Ishikawa (cell line): ENCODE measurements around the gene ECHDC3.

ENCODE experiments used
- CEBPB ChIP-seq: IDR thresholded peaks from 2 replicates; pipeline ENCODE4 v1.6.1; 2012
- CREB1 ChIP-seq: IDR thresholded peaks from 2 replicates; pipeline ENCODE4 v1.6.1; 2012; ENCODE audit warnings: low read depth
- EGR1 ChIP-seq: IDR thresholded peaks from 2 replicates; pipeline ENCODE4 v1.6.1; 2012
- EP300 ChIP-seq: IDR thresholded peaks from 2 replicates; pipeline ENCODE4 v1.6.1; 2012; ENCODE audit warnings: borderline replicate concordance
- FOXM1 ChIP-seq: IDR thresholded peaks from 2 replicates; pipeline ENCODE4 v1.6.1; 2012; ENCODE audit warnings: low read depth, borderline replicate concordance
- MAX ChIP-seq: IDR thresholded peaks from 2 replicates; pipeline ENCODE4 v1.6.1; 2012
- NFIC ChIP-seq: IDR thresholded peaks from 2 replicates; pipeline ENCODE4 v1.6.1; 2012
- RAD21 ChIP-seq: IDR thresholded peaks from 2 replicates; pipeline ENCODE4 v1.6.1; 2012; ENCODE audit warnings: low read depth
- TAF1 ChIP-seq: IDR thresholded peaks from 2 replicates; pipeline ENCODE4 v1.6.1; 2012; ENCODE audit warnings: low read depth, mild to moderate bottlenecking
- TCF12 ChIP-seq: IDR thresholded peaks from 2 replicates; pipeline ENCODE4 v1.6.1; 2012; ENCODE audit warnings: low read depth
- TEAD4 ChIP-seq: IDR thresholded peaks from 2 replicates; pipeline ENCODE4 v1.6.1; 2012
- USF1 ChIP-seq: IDR thresholded peaks from 2 replicates; pipeline ENCODE4 v1.6.1; 2012
- YY1 ChIP-seq: IDR thresholded peaks from 2 replicates; pipeline ENCODE4 v1.6.1; 2012; ENCODE audit warnings: low read depth
- ZBTB7A ChIP-seq: IDR thresholded peaks from 2 replicates; pipeline ENCODE4 v1.6.1; 2012; ENCODE audit warnings: low read depth
- TF ChIP-seq, protein P1 (sequence below): IDR thresholded peaks from 2 replicates; pipeline ENCODE4 v1.6.1; 2012; ENCODE audit warnings: low read depth, mild to moderate bottlenecking

ECHDC3 gene

GRCh38 chr10:11757454-11757820 lies 15.3 kb downstream of the ECHDC3 start:
- TF ChIP-seq MAX = no peak
- no peak for TF ChIP-seq YY1
- no peak for TF ChIP-seq USF1
- no peak for TF ChIP-seq EP300
- no peak for TF ChIP-seq TEAD4
- TF ChIP-seq CEBPB = no peak
- no peak for TF ChIP-seq RAD21

DNA sequence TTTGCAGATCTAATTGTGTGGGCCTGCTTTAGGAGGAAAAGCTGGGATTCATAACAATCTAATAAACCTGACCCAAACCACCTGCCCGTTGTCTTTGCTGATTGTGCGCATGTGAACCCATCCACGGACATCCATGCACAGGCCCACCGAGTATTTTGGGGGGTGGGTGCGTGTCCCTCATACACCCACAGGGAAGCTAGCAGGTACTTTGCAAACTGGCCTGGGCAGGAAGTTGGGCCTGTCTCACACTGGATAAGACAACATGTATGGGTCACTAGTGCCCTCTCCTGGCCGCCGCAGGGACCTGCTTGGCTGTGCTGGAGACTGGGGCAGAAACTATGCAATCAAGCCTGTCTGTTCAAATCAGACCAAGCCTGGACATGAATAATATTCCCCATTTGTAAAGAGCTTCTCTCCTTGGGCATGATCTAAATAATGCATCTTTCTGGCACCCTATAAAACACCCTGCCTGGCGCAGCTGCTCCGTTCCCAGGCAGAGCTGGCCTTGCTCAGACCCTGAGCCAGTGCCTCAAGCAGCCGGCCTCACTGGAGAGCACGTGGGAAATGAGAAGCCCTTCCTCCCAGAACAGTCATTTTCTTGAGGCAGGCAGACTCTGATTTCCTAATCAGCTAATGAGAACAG lies 15.8 kb downstream of the ECHDC3 start:
- TF ChIP-seq RAD21 (peak; percentile 97), NFIC (no peak)

DNA sequence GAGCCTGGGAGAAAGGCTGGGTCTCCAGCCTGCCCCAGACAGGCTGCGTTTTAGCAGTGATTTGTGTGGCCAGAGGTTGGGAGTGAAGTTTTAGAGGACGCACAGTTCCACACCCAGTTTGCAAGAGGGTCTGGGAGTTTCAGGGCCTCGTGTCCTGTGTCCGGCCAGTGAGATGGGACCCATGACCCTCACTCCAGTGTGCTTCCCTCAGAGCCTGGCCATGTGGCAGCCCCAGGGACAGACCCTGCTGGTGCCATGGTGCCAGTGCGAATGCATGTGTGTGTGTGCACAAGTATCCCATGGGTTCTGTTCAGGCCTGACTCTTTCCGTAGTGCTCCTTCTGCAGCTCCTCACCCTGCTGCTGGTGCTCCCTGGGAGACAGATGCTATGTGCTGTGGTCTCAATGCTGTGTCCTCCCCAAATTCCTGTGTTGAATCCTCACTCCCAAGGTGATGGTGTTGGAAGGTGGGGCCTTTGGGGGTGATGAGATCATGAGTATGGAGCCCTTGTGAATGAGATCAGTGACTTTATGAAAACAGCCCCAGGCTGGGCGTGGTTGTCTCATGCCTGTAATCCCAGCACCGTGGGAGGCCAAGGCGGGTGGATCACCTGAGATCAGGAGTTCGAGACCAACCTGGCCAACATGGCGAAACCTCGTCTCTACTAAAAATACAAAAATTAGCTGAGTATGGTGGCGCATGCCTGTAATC lies 16.5 kb downstream of the ECHDC3 start:
- TF ChIP-seq EP300 = no peak
- no peak for TF ChIP-seq NFIC
- TF ChIP-seq TAF1 = no peak
- TF ChIP-seq FOXM1 = no peak
- TF ChIP-seq, protein P1, sequence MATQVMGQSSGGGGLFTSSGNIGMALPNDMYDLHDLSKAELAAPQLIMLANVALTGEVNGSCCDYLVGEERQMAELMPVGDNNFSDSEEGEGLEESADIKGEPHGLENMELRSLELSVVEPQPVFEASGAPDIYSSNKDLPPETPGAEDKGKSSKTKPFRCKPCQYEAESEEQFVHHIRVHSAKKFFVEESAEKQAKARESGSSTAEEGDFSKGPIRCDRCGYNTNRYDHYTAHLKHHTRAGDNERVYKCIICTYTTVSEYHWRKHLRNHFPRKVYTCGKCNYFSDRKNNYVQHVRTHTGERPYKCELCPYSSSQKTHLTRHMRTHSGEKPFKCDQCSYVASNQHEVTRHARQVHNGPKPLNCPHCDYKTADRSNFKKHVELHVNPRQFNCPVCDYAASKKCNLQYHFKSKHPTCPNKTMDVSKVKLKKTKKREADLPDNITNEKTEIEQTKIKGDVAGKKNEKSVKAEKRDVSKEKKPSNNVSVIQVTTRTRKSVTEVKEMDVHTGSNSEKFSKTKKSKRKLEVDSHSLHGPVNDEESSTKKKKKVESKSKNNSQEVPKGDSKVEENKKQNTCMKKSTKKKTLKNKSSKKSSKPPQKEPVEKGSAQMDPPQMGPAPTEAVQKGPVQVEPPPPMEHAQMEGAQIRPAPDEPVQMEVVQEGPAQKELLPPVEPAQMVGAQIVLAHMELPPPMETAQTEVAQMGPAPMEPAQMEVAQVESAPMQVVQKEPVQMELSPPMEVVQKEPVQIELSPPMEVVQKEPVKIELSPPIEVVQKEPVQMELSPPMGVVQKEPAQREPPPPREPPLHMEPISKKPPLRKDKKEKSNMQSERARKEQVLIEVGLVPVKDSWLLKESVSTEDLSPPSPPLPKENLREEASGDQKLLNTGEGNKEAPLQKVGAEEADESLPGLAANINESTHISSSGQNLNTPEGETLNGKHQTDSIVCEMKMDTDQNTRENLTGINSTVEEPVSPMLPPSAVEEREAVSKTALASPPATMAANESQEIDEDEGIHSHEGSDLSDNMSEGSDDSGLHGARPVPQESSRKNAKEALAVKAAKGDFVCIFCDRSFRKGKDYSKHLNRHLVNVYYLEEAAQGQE = no peak

DNA sequence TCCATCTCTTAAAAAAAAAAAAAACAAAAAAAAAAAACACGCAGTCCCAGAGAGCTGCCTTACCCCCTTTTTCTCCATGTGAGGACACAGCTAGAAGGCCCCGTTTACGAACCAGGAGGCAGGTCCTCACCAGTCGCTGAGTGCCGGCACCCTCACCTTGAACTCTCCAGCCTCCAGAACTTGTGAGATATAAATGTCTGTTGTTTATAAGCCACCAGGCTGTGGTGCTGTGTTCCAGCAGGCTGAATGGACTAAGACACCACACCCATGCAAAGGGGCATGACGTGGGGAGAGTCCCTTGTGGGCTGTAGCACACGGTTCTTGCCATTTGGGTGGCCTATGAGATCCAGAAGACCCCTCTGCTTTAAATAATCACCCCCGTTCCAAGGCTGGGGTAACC lies 17.2 kb downstream of the ECHDC3 start:
- TF ChIP-seq YY1 (no peak), TAF1 (no peak), CEBPB (no peak), EGR1 (no peak), TEAD4 (no peak), RAD21 (no peak), ZBTB7A (no peak), FOXM1 (no peak), USF1 (no peak), EP300 (no peak), TCF12 (no peak), MAX (no peak), CREB1 (no peak)
- TF ChIP-seq, protein P1 = no peak

DNA sequence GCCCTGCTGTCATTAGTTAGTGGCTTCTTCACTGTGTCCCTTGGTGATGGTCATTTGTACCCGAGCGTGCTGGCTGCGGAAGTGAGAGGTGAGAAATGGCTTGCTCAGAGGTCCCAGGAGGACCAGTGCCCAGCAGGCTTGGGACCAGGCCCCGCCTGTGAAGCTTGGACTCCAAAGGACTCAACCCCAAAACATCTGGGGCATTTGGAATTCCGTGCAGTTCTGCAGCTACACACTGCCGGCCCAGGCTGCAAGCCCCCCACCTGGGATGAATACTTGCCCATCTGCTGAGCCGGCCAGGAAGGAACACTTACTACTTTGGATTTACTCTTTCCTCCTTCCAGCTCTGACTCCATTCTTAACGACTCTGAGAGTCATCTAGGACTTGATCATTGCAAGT lies 18.0 kb downstream of the ECHDC3 start:
- no peak for TF ChIP-seq EGR1
- no peak for TF ChIP-seq TCF12
- TF ChIP-seq MAX = no peak
- TF ChIP-seq NFIC = no peak
- no peak for TF ChIP-seq FOXM1
- no peak for TF ChIP-seq ZBTB7A
- TF ChIP-seq TEAD4 = no peak
- TF ChIP-seq, protein P1 = no peak
- no peak for TF ChIP-seq EP300
- TF ChIP-seq YY1 = no peak
- no peak for TF ChIP-seq RAD21
- TF ChIP-seq CREB1 = no peak
- no peak for TF ChIP-seq USF1
- no peak for TF ChIP-seq CEBPB
- no peak for TF ChIP-seq TAF1
